ENCODE results near the gene USP5.
"Not testable (repeated sequence)": the region's sequence is repeated elsewhere in the genome, so short reads cannot be mapped to it uniquely, and the experiment has no call there.

The USP5 gene

DNA sequence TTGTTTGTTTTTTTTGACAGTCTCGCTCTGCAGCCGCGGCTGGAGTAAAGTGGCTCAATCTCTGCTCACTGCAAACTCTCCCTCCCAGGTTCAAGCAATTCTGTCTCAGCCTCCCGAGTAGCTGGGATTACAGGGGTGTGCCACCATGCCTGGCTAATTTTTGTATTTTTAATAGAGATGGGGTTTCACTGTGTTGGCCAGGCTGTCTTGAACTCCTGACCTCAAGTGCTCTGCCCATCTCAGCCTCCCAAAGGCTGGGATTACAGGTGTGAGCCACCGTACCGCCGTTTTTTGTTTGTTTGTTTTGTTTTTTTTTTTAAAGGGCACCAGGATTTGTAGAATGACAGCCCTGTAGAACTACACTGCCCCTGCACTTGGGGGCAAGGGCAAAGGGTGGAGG lies 36.8 kb downstream of the USP5 start:
- DNase-seq (ENCODE audit: low read depth) = not testable (repeated sequence)

DNA sequence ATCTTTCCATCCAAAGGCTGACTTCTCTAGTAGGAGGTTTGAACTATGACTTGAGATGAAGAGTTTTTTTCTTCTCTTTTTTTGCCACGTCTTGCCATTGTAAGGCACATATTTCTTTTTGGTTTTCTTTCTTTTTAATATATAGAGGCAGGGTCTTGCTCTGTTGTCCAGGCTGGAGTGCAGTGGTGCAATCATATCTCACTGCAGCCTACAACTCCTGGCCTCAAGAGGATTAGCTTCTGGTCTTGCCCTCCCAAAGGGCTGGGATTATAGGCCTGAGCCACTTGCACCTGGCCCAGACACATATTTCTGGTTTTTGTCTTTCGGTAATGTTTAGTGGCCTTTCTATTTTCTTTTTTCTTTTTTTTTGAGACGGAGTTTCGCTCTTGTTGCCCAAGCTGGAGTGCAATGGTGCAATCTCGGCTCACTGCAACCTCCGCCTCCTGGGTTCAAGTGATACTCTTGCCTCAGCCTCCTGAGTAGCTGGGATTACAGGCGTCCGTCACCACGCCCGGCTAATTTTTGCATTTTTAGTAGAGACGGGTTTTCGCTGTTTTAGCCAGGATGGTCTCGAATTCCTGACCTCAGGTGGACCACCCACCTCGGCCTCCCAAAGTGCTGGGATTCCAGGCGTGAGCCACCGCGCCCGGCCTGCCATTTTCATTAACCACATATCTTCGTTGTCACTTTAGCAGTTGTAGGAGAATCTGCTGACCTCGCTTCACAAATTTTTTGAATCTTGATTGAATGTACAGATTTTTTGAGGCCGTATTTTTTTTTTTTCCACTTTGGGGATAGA lies 38.0 kb downstream of the USP5 start:
- DNase-seq (ENCODE audit: low read depth) = not testable (repeated sequence)

DNA sequence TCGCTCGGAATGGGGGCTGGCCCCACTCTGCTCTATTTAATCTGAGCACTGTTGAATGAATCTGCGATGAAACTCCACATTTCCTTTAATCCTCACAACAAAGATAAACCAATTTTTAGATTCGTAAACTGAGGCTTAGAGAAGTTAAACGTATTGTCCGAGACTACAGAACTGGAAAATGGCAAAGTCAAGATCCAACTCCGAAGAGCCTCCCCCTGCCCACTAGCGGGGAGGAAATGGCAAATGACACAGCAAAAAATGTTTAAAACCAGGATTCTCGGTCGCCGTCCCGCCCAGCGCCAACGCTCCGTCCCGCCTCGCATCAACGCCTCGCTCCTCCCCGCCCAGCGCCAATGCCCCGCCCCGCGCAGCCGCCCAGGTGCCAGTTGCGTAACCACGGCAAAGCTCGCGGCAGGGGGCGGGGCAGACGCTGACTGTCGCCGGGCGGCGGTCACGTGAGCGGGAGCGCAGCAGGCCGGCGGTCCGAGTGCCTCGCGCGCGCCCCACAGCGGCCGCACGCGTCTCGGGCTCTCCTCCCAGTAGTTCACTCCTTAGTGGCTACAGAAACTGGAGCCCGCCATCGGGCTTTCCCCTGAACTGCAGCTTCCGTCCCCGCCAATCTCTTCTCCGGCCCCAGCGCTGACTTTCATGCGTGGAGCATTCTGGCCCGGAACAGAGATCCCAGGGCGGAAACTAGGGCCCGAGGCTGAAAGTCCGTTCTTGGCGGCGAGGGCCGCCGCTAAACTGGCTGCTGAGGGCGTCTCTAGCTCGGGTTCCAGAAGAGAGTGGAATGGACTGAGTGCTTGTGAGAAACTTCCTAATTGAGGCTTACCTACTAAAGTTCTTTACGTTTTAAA lies 39.1 kb downstream of the USP5 start:
- peak; percentile 74 for DNase-seq (ENCODE audit: low read depth)

DNA sequence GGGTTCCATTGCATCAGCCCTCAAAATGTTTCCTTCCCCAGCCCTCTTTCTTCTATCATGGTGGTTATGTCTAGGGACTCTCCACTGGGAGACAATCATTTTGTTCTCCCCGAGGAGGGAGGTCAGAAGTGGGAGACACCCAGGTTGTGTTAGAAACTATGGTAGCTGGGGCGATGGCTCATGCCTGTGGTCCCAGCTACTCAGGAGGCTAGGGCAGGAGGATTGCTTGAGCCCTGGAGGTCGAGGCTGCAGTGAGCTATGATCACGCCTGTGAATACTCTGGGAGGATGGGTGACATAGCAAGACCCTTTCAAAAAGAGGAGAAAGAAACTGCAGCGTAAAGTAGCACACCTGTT lies 39.7 kb downstream of the USP5 start:
- no peak for DNase-seq (ENCODE audit: low read depth)

DNA sequence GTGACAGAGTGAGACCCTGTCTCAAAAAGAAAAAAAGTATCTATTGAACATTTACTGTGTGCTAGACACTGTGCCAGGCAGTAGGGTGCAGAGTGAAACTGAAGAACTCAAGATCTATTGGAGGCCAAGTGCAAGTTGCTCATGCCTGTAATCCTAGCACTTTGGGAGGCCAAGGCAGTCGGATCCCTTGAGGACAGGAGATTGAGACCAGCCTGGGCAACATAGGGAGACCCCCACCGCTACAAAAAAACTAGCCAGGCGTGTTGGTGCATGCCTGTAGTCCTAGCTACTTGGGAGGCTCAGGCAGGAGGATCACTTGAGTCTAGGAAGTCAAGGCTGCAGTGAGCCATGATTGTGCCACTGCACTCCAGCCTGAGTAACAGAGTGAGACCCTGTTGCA lies 40.7 kb downstream of the USP5 start:
- DNase-seq (ENCODE audit: low read depth) = not testable (repeated sequence)

DNA sequence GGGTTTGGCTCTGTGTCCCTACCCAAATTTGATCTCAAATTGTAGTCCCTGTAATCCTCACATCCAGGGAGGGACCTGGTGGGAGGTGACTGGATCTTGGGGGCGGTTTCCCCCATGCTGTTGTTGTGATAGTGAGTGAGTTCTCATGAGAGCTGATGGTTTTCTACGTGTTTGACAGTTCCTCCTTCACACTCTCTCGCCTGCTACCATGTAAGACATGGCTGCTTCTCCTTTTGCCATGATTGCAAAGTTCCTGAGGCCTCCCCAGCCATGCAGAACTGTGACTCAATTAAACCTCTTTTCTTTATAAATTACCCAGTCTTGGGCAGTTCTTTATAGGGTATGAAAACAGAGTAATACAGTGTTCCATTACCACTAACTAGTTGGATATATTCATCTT lies 42.4 kb downstream of the USP5 start:
- no peak for DNase-seq (ENCODE audit: low read depth)

DNA sequence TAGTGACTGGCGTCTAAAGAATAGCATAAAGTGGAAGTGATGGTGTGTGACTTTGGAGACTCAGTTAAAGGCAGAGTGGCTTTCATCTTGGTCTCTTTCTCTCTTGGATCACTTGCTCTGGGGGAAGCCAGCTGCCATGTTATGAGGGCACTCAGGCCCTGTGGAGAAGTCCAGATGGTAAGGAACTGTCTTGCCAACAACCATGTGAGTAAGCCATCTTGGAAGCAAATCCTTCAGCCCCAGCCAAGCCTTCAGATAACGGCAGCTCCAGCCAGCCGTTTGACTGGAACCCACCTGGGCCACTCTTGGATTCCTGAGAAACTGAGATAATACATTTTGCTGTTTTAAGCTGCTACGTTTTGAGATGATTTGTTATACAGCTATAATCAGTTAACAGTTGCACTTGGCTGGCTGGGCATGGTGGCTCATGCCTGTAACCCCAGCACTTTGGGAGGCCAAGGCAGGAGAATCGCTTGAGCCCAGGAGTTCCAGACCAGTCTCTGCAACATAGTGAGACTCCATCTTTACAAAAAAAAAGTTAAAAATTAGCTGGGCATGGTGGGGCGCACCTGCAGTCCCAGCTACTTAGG lies 45.0 kb downstream of the USP5 start:
- DNase-seq (ENCODE audit: low read depth) = no peak

DNA sequence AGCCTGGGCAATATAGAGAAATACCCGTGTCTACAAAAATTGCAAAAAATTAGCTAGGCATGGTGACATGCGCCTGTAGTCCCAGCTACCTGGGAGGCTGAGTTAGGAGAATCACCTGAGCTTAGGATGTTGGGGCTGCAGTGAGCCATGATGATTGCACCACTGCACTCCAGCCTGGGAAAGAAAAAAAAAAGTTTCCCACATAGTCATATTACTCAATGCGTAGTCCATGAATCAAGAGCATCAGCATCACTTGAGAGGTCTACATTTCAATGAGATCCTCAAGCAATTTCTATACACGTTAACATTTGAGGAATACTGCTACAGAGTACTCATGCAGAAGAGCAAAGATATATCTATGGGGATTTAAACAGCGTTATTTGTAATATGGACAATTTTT lies 47.5 kb downstream of the USP5 start:
- no peak for DNase-seq (ENCODE audit: low read depth)

DNA sequence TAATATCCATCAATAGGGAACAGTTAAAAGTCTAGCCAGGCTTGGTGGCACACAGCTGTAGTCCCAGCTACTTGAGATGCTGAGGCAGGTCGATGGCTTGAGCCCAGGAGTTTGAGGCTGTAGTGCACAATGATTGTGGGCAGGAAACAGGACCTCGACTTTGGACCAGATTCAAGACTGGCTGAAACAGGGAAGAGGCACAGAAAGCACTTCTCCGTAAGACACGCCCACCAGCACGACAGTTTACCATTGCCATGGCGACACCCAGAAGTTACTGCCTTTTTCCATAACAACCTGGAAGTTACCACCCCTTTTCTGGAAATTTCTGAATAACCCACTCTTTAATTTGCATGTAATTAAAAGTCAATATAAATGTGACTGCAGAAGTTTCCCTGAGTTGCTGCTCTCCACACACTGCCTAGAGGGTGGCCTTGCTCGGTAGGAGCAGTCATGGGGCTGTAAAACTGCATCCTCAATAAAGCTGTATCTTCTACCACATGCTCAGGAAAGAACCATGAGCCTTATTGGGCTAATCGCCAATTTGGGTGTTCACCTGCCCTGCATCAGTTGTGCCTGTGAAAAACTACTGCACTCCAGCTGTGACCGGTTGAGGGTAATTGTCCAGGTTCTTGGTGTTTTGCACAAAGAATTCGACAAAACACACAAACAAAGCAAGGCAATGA lies 48.0 kb downstream of the USP5 start:
- DNase-seq (ENCODE audit: low read depth) = no peak

DNA sequence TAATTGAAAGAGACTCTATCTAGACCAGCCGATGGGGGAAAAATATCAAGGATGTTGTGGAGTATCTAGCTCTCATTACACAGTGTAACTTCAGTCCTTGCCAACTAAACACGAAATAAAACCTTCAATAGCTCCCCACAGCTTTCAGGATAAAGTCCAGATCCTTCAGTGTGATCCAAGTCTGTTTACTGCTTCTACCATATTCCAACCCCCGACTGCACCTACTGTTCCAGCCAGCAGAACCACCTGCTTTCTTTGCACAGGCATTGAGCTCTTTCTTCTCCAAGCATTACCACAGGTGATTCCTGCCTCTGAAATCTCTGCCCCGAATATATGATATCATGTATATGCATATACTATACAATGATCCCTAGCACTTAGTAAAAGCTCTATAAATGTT lies 50.5 kb downstream of the USP5 start:
- DNase-seq (ENCODE audit: low read depth) = no peak

DNA sequence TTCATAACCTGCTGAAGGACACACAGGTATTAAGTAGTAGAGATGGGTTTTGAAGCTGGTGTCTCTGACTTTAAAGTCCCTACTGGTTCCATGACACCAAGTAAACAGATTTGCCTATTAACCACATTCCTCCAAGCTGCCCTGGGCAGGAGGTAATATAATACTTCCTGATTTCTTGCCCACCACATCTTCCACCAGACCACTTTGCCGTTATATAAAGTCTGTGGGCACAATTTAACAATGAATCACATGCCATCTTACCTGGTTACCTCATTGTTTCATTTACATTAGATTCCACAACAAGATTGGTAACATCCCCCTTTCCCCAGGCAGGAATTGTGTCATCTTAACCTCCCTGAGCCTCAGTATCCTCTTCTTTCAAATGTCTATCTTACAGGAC lies 51.8 kb downstream of the USP5 start:
- DNase-seq (ENCODE audit: low read depth) = no peak

DNA sequence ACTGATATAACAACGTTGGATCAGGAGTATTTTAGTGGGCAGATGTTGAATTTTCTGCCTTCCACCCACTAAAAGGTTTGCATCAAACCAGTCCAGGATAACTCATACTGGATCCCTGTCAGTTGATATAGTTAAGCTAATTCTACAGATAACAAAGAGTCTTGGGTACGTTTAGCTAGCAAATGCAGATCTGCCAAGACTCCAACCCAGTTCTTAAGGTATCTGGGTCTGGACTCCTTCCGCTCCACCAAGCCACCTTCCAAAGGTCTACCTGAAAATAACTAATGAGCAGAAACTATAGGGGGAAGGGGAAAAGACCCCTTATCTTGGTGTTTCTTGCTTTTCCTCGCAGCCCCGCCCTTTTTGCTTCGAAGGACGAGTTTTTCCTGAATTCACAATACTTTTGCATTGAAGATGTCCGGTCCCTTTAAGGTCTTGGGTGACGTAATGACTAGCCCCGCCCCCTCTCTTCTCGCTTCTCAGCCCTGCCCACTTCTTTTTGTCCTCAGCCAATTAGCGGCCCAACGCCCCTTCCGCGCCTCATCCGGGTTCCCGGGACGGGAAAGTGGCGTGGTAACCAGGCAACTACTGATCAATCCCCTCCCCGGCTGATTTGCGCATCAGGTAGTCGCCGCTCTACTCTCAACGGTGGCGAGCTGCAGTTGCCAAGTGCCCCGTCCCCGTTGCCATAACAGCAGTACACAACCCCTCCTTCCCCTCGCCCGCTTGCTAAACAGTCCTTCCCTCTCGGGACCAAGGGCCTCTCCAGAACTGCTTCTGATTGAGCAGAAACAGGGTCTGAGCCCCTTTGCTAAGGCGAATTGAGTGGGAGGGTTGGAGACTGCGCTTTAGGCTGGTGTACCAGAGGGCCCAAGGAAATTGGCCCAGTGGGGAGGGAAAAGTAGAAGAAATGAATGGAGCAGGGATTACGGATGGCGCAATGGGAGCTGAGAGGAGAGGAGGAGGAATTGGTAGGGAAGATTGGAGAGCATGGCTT lies 52.6 kb downstream of the USP5 start, which contains the start of gene LRRC23:
TSS of gene LRRC23 (plus strand) at position 543 of the 997 bp plus-strand sequence. CDS start 812 bp downstream, outside the sequence.
- DNase-seq (ENCODE audit: low read depth) = peak; percentile 78

DNA sequence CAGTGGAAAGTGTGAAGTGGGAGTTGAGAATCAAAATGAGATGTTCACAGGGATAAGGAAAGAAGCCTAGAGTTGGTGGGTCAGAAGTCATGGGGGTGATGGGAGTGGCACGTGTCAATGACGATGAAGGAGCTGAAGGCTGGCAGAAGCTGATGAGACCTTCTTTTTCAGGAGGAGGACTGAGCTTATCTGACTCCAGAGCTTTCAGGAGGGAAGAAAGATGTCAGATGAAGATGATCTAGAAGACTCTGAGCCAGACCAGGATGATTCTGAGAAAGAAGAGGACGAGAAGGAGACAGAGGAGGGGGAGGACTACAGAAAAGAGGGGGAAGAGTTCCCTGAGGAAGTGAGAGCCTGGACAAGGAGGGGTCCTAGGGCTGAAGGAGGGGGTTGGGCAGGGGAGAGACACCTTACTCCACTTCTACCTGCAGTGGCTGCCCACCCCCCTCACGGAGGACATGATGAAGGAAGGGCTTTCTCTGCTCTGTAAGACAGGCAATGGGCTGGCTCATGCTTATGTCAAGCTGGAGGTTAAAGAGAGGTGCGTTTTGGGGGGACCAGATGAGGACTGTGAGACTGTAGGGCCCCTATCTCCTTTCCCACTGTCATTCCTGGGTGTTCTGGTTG lies 53.6 kb downstream of the USP5 start:
- DNase-seq (ENCODE audit: low read depth) = no peak

DNA sequence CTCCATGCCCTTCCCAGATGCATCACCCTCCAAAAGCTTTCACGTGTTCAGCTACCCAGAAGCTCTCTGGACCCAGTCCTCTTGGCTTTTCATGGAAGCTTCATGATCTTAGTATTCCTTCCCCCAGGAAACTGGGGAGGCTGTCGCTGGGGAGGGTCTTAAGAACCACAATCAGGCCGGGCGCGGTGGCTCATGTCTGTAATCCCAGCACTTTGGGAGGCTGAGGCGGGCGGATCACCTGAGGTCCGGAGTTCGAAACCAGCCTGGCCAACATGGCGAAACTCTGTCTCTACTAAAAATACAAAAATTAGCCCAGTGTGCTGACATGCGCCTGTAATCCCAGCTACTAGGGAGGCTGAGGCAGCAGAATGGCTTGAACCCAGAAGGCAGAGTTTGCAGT lies 56.2 kb downstream of the USP5 start:
- DNase-seq (ENCODE audit: low read depth) = not testable (repeated sequence)

DNA sequence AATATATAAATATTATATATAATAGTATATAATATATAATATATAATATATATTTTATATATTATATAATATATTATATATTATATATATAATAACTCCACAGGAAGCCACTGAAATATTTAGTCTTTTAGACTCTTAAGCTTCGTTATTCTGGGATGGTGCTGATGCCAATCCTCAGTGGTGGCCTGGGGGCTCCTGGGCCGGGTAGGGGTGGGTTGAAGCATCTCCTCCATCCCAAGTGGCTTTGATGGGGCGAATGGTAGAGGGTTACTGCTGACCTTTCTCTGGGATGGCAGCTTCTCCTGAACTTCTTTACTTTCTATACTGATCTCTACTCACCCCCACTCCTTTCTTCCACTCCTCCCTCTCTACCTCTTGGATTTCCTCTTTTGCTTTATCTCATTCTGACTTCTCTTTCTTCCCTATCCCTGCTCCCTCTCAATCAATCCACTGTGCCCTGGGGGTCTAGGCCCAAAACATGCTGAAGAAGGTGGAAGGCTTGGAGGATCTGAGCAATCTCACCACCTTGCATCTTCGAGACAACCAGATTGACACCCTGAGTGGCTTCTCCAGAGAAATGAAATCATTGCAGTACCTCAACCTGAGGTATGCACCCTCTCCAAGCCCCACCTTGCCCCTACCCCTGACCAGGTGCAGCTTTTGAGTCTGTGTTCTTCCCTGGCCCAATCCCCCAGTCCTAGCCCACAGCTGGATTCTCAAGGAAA lies 57.6 kb downstream of the USP5 start:
- DNase-seq (ENCODE audit: low read depth) = no peak

DNA sequence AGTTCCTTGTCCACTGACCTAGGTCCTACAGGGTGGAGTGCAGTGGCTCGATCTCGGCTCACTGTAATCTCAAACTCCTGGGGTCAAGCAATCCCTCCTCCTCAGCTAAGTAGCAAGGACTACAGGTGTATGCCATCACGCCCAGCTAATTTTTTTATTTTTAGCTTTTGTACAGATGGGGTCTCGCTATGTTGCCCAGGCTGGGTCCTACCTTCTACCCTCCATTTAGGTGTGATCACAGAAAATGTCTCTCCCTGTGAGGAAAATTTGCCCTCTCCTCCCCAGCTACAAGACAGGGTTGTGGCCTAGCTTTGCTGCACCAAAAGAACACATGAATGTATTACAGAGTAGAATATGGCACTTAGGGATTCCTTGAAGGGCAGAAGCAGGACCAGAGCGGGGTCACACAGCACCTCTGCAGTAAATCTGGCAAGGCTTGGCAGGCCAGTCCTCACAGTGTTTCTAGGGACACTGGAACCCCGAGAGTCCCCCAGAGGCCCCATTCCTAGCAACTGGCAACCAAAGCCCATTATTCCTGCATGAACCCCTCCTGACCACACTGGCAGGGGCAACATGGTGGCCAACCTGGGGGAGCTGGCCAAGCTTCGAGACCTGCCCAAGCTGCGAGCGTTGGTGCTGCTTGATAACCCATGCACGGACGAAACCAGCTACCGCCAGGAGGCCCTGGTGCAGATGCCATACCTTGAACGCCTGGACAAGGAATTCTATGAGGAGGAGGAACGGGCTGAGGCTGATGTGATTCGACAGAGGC lies 60.4 kb downstream of the USP5 start:
- no peak for DNase-seq (ENCODE audit: low read depth)

DNA sequence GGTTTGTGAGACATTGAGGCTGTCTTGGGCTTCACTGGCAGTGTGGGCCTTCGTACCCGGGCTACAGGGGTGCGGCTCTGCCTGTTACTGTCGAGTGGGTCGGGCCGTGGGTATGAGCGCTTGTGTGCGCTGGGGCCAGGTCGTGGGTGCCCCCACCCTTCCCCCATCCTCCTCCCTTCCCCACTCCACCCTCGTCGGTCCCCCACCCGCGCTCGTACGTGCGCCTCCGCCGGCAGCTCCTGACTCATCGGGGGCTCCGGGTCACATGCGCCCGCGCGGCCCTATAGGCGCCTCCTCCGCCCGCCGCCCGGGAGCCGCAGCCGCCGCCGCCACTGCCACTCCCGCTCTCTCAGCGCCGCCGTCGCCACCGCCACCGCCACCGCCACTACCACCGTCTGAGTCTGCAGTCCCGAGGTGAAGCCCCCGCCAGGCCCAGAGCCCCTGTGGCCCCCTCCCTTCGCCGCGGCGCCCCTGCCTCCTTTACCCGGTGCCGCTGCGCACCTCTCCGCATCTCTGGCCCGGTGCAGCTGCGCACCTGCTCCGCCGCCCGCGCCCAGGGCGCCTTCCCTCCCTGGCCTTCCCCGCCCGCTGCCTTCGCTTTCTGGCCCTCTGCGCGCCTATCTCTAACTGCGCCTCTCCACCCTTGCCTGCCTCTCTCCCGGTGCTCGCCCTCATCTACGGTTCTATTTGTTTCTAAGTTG lies 62.4 kb downstream of the USP5 start, which contains the start of gene ENO2:
TSS of gene ENO2 (plus strand) at position 335 of the 701 bp plus-strand sequence. CDS start 1,253 bp downstream, outside the sequence.
- DNase-seq (ENCODE audit: low read depth) = no peak

Measured in HS-5 (cell line).